Stimulated activated CD4-positive, alpha-beta T cell treated with anti-CD3 and anti-CD28 coated beads, Interleukin-12 subunit alpha, Interleukin-12 subunit beta, amount 100 ng/mL, for 4 hours (primary cell): Measurements from ENCODE around the gene OTOGL.

Experiments
- DNase-seq: peaks from one replicate; pipeline ENCODE4 v3.0.0-alpha.2; 2020

The OTOGL gene, protein sequence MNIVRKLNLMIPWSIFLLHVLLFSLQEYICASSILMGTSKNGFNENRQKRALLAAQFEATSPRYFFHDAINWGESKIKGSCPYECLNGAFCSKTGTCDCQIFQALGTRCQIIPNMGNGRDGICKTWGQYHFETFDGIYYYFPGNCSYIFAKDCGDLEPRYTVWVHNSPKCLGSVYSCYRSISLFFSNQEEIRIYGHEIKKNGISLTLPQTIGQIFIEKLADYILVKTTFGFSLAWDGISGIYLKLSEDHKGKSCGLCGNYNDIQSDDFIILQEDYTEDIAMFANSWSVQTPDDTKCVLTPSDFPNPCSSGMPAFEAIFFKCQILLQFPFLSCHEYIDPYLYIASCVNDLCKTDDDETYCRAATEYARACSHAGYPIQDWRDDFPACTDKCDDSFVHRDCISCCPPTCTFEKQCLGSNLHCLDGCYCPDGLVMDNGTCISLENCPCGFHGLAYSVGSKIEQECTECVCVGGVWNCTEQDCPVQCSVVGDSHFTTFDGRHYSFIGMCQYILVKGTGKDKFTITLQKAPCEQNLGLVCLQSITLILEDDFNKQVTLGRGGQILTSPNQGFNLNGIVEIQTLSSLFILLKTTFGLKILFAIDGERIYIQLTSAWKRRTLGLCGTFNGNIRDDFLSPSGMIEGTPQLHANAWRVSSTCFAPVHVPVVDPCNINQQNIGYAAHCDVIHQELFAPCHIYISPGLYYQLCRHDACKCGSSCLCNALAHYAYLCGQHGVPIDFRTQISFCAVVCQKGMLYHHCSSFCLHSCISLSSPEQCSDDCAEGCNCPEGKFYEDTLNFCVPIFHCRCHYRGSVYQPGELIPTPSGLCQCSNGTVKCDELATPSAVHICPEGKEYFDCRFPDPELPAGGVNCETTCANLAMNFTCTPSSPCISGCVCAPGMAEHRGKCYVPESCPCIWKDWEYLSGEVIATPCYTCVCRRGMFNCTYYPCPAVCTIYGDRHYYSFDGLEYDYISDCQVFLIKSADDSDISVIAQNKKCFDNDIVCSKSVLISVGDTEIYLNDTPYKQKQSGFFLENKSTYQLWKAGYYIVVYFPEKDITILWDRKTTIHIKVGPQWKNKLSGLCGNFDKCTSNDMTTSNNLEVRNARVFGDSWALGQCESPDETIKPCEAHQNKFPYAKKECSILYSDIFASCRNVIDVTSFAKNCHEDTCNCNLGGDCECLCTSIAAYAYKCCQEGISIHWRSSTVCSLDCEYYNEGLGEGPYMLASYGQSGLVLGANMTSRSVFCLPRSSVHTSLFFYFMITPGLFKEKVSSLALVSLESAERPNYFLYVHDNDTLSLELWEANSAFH (N-terminal part only)

DNA sequence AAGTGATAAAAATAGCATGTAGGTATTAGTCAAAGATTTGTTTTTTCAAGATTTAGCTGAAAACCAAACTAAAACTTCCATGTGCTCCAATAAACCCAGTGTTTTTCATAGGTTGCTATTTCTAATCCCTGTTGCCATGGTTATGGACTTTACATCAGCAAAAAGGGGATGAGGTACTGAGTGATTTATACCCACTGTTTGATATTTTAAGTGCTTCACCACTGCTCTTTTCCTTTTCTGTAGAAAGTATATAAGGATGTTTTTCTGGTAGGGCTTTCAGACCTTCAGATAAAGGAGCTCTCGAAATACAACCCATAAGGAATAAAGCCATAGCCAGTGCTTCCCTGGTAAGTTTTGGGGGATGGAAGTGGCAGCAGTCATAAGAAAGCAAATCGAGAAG lies at the start of gene OTOGL:
Gene OTOGL, plus strand, starts transcription at position 279 of the 400 bp plus-strand sequence. CDS start 109,895 bp downstream, outside the sequence.
- no peak for DNase-seq

DNA sequence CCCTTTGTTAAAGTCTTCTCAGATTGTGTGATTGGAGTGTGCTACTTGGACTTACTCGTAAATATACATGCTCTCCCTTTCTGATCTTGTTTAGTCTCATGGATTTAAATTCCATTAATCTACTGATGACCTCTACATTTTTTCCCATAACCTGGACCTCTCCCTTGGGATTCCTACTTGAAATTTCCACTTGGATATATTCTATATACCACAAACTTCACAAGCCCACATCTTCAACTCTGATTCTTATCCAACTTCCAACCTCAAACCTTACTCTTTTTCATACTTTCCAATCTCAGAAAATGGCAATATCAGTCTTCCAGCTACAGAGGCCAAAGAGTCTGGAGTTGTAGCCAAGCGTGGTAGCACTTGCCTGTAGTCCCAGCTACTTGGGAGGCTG lies 49.1 kb upstream of the OTOGL start:
- DNase-seq: no peak

DNA sequence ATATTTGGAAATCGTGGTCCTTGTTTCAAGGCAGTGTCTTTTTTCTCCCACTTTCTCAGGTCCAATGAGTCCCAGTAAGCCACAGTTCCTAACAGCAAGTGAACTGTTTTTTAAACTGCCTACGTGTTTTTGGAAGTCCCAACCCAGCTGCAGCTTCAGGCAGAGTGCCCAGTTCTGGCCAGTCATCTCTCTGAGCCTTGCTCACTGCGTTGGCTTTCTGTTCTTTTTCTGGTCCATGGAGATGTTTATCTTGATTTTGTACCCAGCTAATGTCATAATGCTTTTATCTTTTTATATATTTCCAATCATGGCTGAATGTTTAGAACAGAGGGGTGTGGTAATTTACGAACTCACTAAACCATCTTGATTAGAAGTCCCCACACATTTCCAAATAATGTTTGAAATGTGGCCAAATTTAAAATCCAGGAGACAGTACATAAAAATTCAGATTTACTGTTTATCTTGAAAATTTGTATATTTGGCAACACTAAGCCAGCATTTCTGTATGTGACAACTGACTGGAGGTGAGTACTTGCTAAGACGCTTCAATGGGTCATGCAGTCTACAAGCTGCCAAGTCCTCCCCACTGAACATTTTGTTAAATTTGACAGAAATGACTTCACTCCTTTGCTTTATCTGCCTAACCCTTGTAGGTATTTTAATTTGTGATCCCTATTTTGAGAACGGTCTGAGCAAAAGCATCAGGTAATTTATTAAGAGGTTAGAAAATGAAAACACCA lies 46.1 kb upstream of the OTOGL start:
- DNase-seq: no peak

DNA sequence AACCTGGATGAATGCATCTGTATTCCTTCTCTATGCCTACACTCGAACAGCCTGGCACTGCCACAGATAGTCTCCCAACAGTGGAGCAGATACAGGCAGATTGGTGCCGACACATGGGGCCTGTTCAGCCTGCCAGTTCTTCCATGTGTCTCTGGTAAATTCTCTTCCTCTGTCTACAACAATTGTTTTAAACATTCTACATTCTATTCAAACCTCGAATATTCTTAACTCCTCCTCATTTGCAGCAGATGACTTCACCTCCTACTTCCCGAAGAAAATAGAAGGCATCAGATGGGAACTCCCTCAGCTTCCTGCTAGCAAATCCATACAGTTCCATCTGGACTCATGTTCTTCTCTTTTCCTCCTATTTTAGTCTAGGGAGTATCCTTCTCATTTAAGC lies 43.1 kb upstream of the OTOGL start:
- DNase-seq: no peak

DNA sequence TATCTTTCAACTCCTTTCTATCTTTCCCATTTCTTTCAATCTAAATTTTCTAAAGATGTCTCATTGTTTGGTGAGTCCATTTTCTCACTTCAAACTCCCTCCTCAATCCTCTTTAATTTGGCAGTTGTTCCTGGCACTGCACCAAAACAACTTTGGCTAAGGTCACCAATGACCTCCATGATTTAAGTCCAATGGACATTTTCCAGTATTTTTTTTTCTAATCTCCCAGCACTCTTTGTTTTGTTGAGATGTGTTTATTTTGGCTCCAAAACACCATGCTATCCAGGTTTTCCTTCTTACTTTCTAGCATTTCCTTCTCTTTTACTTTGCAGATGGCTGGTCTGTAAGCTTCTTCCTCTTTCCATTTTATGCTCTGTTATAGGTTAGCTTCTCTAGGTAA lies 42.5 kb upstream of the OTOGL start:
- DNase-seq: no peak

DNA sequence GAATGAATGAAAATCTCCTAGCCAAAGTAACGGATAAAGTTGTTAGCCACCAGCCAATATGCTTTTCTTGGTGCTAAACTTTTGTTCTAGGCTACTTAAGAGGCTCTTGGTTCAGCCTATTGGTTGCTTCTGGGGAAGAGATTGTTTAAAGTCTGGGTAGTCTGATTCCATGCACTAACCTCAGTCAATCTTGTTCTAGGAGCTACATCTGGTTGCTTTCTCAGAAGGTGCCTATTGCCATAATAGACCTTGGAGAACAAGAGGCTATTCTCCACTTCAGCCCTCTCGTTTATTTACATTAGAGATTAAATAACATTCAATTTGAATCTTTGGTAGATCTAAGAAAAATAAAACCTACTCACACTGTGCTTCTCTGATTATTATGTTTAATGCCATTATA lies 40.8 kb upstream of the OTOGL start:
- no peak for DNase-seq

DNA sequence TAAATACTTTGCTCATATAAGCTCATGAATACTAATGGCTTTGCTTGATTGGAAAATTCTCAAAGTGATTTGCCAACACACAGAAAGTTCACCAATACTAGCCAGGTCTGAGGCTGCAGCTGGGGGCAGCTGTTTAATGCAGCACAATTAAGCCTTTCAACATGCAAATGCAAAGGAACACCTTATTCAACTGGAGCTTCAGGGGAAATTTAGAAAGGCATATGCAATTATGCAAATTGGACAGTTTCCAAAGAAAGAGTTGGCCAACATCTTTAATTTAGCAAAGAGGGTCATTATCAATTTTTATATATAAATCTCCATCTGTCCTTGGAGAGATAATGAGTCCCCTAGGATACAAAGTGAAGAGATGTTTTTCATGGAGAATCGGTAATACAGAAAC lies 40.2 kb upstream of the OTOGL start:
- DNase-seq: no peak

DNA sequence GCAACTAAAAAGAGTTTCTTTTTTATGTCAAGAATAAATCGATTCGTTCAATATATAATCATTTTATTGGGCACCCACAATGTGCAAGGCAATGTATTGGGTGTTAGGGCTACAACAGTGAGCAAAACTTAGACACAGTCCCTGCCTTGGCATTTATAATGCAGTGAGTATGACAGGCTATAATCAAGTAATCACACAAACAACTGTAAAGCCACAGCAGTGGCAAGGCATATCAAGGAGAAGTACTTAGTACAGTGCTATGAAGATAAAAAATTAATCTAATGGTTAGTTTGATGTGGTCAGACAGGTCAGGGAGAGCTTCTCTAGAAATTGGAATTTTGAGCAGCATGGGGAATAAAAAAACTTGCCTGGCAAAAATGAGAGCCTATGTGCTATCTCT lies 39.5 kb upstream of the OTOGL start:
- DNase-seq: no peak

DNA sequence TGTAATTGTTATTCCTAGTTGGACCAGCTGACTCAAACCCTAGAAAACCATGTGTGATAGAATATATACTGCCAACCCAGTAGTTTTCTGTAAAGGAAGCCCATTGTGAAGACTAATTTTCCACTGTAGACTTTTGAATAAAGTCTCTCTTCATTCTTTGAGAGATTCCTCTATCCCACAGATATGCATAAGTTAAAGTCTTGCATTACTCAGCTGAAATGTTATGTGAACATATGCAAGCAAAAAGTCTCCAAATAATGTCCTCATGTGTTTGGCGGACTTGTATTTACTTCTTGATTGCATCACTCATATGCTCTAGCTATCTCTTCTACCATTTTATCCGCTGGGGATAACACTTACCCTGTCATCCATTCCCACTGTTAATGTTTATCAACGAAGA lies 35.1 kb upstream of the OTOGL start:
- DNase-seq: no peak

DNA sequence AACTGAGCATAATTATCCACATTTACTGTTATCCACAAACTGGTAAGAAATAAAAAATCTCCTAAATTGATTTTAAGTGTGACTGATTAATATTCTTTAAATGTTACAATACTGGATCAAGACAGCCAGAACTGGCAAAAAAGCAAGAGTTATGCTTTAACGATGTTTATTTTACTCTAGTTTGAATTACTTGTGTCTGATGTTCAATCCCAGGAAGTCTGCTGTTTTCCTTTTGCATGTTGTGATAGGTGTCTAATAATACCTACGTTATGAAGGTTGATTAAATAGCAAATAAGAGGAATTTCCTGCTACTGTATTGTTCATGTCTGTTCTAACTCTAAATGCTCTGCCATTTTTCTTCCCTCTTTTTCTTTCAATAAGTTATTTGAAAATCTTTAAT lies 34.4 kb upstream of the OTOGL start:
- no peak for DNase-seq

DNA sequence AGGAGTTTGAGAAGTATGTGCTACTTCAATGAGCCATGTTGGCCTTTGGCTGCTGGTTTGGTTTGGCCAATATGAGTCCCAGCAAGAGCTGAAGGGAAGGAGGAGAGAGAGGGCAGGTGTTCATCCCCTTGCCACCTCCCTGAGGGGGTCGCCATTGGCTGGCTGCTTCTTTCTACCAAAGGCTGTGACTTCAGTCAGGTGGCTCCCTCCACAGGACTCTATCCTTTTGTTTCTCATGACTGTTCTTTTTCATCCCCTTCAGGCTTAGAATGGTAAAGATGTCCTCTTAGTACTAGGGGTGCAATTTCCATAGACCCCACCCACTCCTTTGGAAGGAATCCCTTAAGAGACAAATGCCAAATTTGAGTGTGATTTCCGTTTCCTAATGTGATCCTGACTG lies 31.2 kb upstream of the OTOGL start:
- no peak for DNase-seq

DNA sequence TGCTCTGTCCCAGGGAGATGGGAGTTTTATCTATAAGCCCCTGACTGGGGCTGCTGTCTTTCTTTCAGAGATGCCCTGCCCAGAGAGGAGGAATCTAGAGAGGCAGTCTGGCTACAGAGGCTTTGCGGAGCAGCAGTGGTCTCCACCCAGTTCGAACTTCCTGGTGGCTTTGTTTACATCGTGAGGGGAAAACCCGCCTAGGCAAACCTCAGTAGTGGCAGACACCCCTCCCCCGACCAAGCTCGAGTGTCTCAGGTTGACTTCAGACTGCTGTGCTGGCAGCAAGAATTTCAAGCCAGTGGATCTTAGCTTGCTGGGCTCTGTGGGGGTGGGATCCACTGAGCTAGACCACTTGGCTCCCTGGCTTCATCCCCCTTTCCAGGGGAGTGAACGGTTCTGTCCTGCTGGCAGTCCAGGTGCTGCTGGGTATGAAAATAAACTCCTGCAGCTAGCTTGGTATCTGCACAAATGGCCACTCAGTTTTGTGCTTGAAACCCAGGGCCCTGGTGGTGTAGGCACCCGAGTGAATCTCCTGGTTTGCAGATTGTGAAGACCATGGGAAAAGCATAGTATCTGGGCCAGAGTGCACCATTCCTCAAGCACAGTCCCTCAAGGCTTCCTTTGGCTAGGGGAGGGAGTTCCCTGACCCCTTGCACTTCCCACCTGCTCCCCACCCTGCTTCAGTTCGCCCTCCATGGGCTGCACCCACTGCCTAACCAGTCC lies 15.3 kb upstream of the OTOGL start:
- DNase-seq: peak; percentile 8

DNA sequence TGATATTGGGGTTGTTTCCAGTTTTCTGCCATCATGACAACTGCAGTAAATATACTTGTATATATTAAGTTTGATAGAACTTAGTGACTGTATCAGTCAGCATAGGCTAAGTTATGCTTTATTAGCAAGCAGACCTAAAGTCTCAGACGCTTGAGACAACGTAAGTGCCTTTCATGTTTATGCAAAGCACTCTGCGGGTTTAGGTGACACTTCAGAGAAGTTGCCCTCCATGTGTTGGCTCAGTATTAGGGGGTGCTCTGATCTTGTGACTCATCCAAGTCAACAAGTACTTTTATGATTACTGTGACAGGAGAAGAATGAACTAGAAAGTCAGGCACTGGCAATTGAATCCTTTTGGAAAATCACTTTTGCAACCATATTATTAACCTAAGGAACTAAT lies 13.3 kb upstream of the OTOGL start:
- DNase-seq: no peak

DNA sequence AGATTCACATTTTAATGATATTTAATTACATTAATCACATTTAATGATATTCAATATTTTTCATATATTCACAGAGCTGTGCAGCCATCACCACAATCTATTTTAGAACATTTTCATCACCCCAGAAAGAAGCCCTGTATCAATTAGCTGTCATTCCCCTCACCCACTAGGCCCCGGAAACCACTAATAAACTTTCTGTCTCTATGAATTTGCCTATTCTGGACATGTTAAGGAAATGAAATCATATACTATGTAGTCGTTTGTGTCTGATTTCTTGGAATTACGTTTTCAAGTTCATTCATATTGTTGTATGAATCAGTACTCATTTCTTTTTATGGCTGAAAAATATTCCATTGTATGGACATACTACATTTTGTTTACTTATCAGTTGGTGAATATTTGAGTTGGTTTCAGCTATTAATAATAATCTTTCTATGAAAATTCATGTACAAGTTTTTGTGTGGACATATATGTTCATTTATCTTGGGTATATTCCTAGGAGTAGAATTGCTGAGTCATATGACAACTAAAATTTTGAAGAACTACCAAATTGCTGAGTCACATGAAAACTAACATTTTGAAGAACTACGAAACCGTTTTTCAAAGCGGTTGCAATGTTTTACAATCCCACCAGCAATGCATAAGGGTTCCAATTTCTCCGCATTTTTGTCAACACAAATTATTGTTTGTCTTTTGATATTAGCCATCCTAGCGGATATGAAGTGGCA lies 11.7 kb upstream of the OTOGL start:
- no peak for DNase-seq

DNA sequence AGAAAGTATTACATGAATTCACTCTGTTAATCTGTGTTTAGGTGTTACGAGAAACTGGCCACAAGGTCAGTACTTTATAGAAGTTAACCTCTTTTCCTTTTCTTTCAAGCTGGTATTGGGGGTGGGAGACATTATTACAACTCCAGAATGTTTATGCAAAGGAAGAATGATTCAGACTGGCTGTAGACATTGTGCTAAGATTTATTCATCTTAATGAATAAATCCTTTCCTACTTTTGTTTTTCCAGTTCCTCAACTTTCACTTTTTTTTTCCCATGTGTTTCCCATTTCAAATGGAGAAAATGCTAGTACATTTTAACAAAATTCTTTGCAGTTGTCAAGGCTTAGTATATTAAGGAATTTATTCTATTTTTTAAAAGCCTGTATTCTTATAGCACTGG lies 1.3 kb downstream of the OTOGL start:
- no peak for DNase-seq

DNA sequence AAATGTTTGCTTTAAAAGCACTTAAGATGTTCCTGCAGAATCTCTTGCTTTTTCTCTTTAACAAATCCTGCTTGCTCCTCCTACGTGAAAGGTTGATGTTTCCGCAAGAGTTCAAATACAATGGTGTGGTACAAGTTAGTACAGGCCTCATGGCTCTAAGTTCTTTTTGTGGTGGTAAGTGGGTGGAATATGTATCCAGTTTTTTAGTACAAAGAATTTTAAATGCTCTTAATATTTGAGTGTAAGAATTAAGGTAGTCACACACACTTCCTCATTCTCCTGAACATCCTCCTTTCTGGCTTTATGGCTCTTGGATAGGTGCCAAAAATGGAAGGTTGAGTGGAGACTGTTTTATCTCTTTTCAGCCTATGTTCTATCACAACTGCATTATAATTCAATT lies 1.8 kb downstream of the OTOGL start:
- no peak for DNase-seq

DNA sequence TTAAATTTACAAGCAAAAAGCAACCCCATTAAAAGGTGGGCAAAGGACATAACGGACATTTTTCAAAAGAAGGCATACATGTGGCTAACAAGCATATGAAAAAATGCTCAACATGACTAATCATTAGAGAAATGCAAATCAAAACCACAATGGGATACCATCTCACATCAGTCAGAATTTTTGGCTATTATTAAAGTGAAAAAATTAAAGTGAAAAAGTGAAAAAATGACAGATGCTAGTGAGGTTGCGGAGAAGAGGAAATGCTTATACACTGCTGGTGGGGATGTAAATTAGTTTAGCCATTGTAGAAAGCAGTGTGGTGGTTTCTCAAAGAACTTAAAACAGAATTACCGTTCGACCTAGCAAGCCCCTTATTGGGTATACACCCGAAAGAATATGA lies 7.9 kb downstream of the OTOGL start:
- no peak for DNase-seq

DNA sequence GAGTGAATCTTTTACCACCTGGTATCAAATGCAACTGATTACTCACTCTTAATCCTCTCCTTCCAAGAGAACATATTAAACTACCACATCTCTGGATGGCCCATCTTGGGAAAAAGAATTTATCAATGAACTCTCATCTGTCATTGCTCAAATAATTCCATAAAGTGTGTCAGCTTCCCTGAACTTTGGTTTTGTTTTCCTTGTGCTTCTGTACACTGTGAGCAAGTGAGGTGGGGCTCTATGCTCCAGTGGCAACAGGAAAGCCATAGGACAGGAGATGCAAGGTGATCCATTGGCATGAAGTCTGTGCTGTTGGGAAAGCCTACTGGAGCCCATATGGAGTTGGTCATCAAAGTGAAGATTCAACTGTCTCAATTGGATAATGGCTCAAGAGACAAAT lies 17.4 kb downstream of the OTOGL start:
- no peak for DNase-seq

DNA sequence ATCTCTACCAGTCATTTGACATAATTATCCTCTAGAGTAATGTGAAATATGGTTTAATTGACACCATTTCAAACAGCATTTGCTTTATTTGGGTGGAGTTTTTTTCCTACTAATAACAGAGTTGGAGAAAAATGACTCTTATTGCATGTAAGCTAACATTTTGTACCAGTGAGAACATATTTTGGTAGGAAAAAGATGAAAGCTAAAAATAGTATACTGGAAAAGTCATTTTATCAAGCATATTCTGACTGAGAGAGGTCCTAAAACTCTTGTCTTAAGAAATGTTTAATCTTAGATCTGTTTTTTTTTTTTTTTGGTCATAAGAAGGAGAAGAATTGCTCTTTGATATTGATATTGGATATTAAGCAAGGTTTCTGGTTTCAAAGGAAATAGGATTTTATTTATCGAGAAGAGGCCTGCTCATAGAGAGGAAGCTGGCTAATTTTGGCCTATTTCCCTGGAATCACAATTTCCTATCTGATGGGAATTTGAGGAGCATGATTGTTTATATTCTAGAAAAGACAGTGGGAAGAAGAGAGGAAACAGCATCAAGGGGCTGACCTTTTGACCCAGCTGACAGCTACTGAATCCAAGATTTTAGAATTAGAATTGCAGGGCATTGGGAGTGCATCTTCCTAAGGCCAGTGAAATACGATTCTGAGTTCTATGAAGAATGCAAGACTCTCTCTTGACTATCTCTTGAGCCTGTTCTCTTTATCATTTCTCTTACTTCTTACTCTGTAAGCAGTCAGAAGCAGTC lies 19.4 kb downstream of the OTOGL start:
- no peak for DNase-seq

DNA sequence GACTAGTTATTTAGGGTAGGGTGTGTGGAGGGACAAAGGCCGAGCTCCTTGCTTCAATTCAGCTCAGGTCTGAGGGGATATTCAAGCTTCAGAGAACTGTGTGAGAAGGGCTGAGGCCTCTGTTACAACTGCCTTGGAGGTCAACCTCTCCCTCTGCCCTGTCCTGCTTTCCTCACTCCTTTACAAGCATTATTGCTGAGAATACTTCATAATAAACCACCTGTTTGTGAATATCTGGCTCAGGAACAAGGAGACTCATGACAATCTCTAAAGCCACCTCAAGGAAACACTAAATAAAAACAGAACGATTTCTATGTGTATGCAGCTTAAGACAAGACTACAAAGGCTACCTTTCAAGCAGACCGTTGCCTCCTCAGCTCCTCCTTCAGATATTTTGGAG lies 21.7 kb downstream of the OTOGL start:
- no peak for DNase-seq
